ENCODE measurements around the gene SNCAIP.

- no peak for TF ChIP-seq EZH2 (IDR thresholded peaks at IDR 0.05)
- no peak for TF ChIP-seq POLR2AphosphoS5 (IDR thresholded peaks at IDR 0.05; ENCODE audit: borderline replicate concordance, low read depth, low read length)
- TF ChIP-seq FOXP2 (optimal IDR thresholded peaks at IDR 0.05; ENCODE audit: control extremely low read depth, extremely low read length, insufficient read depth), result no peak
These were observed 127.6 kb downstream of the SNCAIP start for GRCh38 chr5:122439645-122440044.

All from SK-N-MC (cell line).